H9 (cell line): ENCODE results near the gene PARPBP. TPM values are rescaled to one million over a fixed set of nuclear protein-coding genes. Genes with fewer than 3 reads are reported as not detected.

ENCODE experiments used
- DNase-seq: peaks from one replicate; pipeline ENCODE4 v3.0.0-alpha.2; 2017
- H2AFZ ChIP-seq: one replicate; pipeline ENCODE4 v1.6.1; 2013; ENCODE audit warnings: mild to moderate bottlenecking, low read length, control low read depth, moderate library complexity
- H2AK5ac ChIP-seq: 2 replicates; pipeline ENCODE4 v1.6.1; 2013; ENCODE audit warnings: low read length, control low read depth, mixed read lengths; ENCODE audit not compliant: insufficient read length
- H2BK120ac ChIP-seq: one replicate; pipeline ENCODE4 v1.6.1; 2013; ENCODE audit warnings: low read depth, mild to moderate bottlenecking, low read length, control low read depth, inconsistent platforms; ENCODE audit not compliant: poor library complexity, severe bottlenecking
- H2BK12ac ChIP-seq: 2 replicates; pipeline ENCODE4 v1.6.1; 2013; ENCODE audit warnings: low read length, control low read depth, mixed read lengths, low read depth; ENCODE audit not compliant: insufficient read length
- H2BK15ac ChIP-seq: 2 replicates; pipeline ENCODE4 v1.6.1; 2013; ENCODE audit warnings: low read depth, low read length, control low read depth
- H2BK20ac ChIP-seq: one replicate; pipeline ENCODE4 v1.6.1; 2013; ENCODE audit warnings: low read depth, mild to moderate bottlenecking, low read length, control low read depth, inconsistent platforms; ENCODE audit not compliant: poor library complexity, severe bottlenecking
- H2BK5ac ChIP-seq: 2 replicates; pipeline ENCODE4 v1.6.1; 2013; ENCODE audit warnings: low read length, control low read depth, mixed read lengths; ENCODE audit not compliant: insufficient read length
- H3K14ac ChIP-seq: 2 replicates; pipeline ENCODE4 v1.6.1; 2013; ENCODE audit warnings: low read length, control low read depth; ENCODE audit not compliant: insufficient read depth
- H3K18ac ChIP-seq: 2 replicates; pipeline ENCODE4 v1.6.1; 2013; ENCODE audit warnings: low read depth, mild to moderate bottlenecking, mixed read lengths, low read length, control low read depth; ENCODE audit not compliant: insufficient read length
- H3K23ac ChIP-seq: 2 replicates; pipeline ENCODE4 v1.6.1; 2013; ENCODE audit warnings: low read length, control low read depth, mixed read lengths, low read depth; ENCODE audit not compliant: insufficient read length
- H3K23me2 ChIP-seq: 2 replicates; pipeline ENCODE4 v1.6.1; 2013; ENCODE audit warnings: low read depth, mild to moderate bottlenecking, mixed read lengths, low read length, control low read depth; ENCODE audit not compliant: insufficient read length, poor library complexity, severe bottlenecking
- H3K27ac ChIP-seq: 2 replicates; pipeline ENCODE4 v1.5.1; 2013; ENCODE audit warnings: low read length, control low read depth, mixed read lengths, low read depth; ENCODE audit not compliant: insufficient read length
- H3K27me3 ChIP-seq: 2 replicates; pipeline ENCODE4 v1.6.1; 2013; ENCODE audit warnings: low read length, control low read depth, inconsistent platforms; ENCODE audit not compliant: insufficient read depth
- H3K4ac ChIP-seq: 2 replicates; pipeline ENCODE4 v1.6.1; 2013; ENCODE audit warnings: low read depth, mild to moderate bottlenecking, control low read depth, inconsistent platforms, low read length, moderate library complexity
- H3K4me1 ChIP-seq: 2 replicates; pipeline ENCODE4 v1.6.1; 2013; ENCODE audit warnings: low read length, control low read depth, inconsistent platforms; ENCODE audit not compliant: insufficient read depth
- H3K4me2 ChIP-seq: 2 replicates; pipeline ENCODE4 v1.6.1; 2013; ENCODE audit warnings: low read length, control low read depth, mixed read lengths; ENCODE audit not compliant: insufficient read length, insufficient read depth
- H3K56ac ChIP-seq: 2 replicates; pipeline ENCODE4 v1.6.1; 2013; ENCODE audit warnings: low read depth, mild to moderate bottlenecking, mixed read lengths, low read length, control low read depth; ENCODE audit not compliant: insufficient read length
- H3K79me1 ChIP-seq: 2 replicates; pipeline ENCODE4 v1.6.1; 2013; ENCODE audit warnings: low read depth, mild to moderate bottlenecking, moderate library complexity, low read length, control low read depth, inconsistent platforms; ENCODE audit not compliant: insufficient read depth, poor library complexity, severe bottlenecking
- H3K79me2 ChIP-seq: 2 replicates; pipeline ENCODE4 v1.6.1; 2013; ENCODE audit warnings: low read length, control low read depth, inconsistent platforms; ENCODE audit not compliant: insufficient read depth
- H3K9ac ChIP-seq: 2 replicates; pipeline ENCODE4 v1.6.1; 2013; ENCODE audit warnings: low read length, control low read depth, mixed read lengths; ENCODE audit not compliant: insufficient read length; ENCODE audit errors: extremely low read depth
- H3K9me3 ChIP-seq: one replicate; pipeline ENCODE4 v1.6.1; 2013; ENCODE audit warnings: low read depth, low read length, inconsistent platforms; ENCODE audit not compliant: control insufficient read depth
- H3T11ph ChIP-seq: one replicate; pipeline ENCODE4 v1.6.1; 2013; ENCODE audit warnings: mild to moderate bottlenecking, low read length, control low read depth, inconsistent platforms
- H4K20me1 ChIP-seq: one replicate; pipeline ENCODE4 v1.6.1; 2013; ENCODE audit not compliant: control insufficient read depth, insufficient read length, insufficient read depth
- H4K5ac ChIP-seq: 2 replicates; pipeline ENCODE4 v1.6.1; 2013; ENCODE audit warnings: low read depth, mild to moderate bottlenecking, mixed read lengths, low read length, control low read depth; ENCODE audit not compliant: insufficient read length
- H4K8ac ChIP-seq: replicated peaks from 2 replicates; pipeline ENCODE4 v1.6.1; 2013; ENCODE audit warnings: low read length, control low read depth, mixed read lengths, low read depth; ENCODE audit not compliant: insufficient read length
- H4K91ac ChIP-seq: 2 replicates; pipeline ENCODE4 v1.6.1; 2013; ENCODE audit warnings: low read depth, mild to moderate bottlenecking, moderate library complexity, mixed read lengths, low read length, control low read depth; ENCODE audit not compliant: insufficient read length
- H3K27ac Mint-ChIP-seq, 3 experiments: 2 replicates in 2 of 3; 3 replicates in 1 of 3; pipeline ENCODE4 v1.8.0; 2020 to 2021; ENCODE audit warnings: mixed read lengths in 3 of 3, mild to moderate bottlenecking in 1 of 3, moderate library complexity in 1 of 3
- H3K27me3 Mint-ChIP-seq: 2 replicates; pipeline ENCODE4 v1.8.0; 2021; ENCODE audit warnings: low read depth, mild to moderate bottlenecking, moderate library complexity, mixed read lengths
- H3K36me3 Mint-ChIP-seq, 3 experiments: 2 replicates in 2 of 3; 3 replicates in 1 of 3; pipeline ENCODE4 v1.8.0; 2020 to 2021; ENCODE audit warnings: low read depth in 3 of 3, mixed read lengths in 3 of 3; ENCODE audit not compliant: insufficient read depth in 1 of 3
- H3K4me1 Mint-ChIP-seq, 2 experiments: 2 replicates each; pipeline ENCODE4 v1.8.0; 2020; ENCODE audit warnings: mixed read lengths in 2 of 2
- H3K4me3 Mint-ChIP-seq, 2 experiments: 2 replicates in 1 of 2; 3 replicates in 1 of 2; pipeline ENCODE4 v1.8.0; 2020 to 2021; ENCODE audit warnings: mild to moderate bottlenecking in 2 of 2, mixed read lengths in 2 of 2, moderate library complexity in 1 of 2
- H3K9me3 Mint-ChIP-seq, 2 experiments: 2 replicates in 1 of 2; 3 replicates in 1 of 2; pipeline ENCODE4 v1.8.0; 2020; ENCODE audit warnings: mild to moderate bottlenecking in 2 of 2, mixed read lengths in 2 of 2, moderate library complexity in 1 of 2
- WGBS: extraction: QIAGEN DNeasy Blood & Tissue Kit; methylation state at CpG from one replicate; pipeline ENCODE4 v1.1.7; 2013; ENCODE audit warnings: missing lambda C conversion rate, low lambda C conversion rate, mixed read lengths; ENCODE audit not compliant: insufficient read length; ENCODE audit errors: extremely low coverage; 5-methylcytosine and 5-hydroxymethylcytosine counted together
- total RNA-seq: library from RNA; stranded (reverse); gene quantifications from 2 replicates; pipeline ENCODE4 v1.2.1, GENCODE V29; 2021
- TF ChIP-seq, protein P1 (sequence below): fragments of 200-600 bp; sonication (generic); conservative IDR thresholded peaks from 3 replicates; pipeline ENCODE4 v1.8.0; 2021; ENCODE audit warnings: antibody characterized with exemption, mild to moderate bottlenecking

Gene PARPBP
- total RNA-seq, 1 experiment from 2014 or later = 32.1 TPM

DNA sequence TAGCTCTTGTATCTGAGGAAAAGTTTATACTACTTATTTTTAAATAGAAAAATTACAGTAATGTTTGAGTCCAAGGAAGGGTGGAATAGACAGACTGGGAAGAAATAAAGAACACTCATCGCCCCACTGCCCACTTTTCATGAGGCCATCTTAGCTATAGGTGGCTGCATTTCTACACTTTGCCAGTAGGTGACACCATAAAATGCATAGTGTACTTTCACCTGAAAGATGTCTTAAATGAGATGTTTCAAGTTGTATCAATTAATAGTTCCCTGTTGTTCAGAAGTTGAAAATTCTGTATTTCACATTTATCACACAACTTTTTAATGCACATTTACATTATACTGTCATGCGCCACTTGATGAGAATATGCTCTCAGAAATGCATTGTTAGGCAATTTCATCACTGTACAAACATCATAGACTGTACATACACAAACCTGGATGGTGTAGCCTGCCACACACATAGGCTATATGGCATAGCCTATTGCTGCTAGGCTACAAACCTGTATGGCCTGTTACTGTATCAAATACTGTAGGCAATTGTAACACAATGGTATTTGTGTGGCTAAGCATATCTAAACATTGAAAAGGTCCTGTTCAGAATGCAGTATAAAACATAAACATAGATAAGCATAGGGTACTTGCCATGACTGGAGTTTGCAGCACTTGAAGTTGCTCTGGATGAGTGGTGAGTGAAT, 50.1 kb downstream of the PARPBP start:
- H3K27me3 Mint-ChIP-seq = no peaks in the 10 kb centered on the region; the same call in 1 of the 2 replicates
- Histone ChIP-seq H2BK120ac (no peak overlapping the region), H2AFZ (no peak overlapping the region), H3K4ac (no peak overlapping the region), H2BK20ac (no peak overlapping the region), H3K79me2 (no peaks in the 10 kb centered on the region), H4K8ac (no peak overlapping the region), H4K91ac (no peak overlapping the region), H3K79me1 (no peaks in the 10 kb centered on the region), H4K5ac (no peak overlapping the region), H3K23ac (no peak overlapping the region), H3K9ac (no peak overlapping the region), H3K23me2 (no peaks in the 10 kb centered on the region), H3K14ac (no peak overlapping the region), H3K4me2 (no peak overlapping the region), H2BK12ac (no peak overlapping the region), H2BK5ac (no peak overlapping the region), H3K4me1 (no peaks in the 10 kb centered on the region), H3K9me3 (no peaks in the 10 kb centered on the region), H3T11ph (no peak overlapping the region), H4K20me1 (no peaks in the 10 kb centered on the region), H3K27ac (no peak overlapping the region), H3K27me3 (no peaks in the 10 kb centered on the region), H3K18ac (no peak overlapping the region), H3K56ac (no peak overlapping the region), H2AK5ac (no peak overlapping the region), H2BK15ac (no peak overlapping the region)
- DNase-seq = no peak
- TF ChIP-seq, protein P1, sequence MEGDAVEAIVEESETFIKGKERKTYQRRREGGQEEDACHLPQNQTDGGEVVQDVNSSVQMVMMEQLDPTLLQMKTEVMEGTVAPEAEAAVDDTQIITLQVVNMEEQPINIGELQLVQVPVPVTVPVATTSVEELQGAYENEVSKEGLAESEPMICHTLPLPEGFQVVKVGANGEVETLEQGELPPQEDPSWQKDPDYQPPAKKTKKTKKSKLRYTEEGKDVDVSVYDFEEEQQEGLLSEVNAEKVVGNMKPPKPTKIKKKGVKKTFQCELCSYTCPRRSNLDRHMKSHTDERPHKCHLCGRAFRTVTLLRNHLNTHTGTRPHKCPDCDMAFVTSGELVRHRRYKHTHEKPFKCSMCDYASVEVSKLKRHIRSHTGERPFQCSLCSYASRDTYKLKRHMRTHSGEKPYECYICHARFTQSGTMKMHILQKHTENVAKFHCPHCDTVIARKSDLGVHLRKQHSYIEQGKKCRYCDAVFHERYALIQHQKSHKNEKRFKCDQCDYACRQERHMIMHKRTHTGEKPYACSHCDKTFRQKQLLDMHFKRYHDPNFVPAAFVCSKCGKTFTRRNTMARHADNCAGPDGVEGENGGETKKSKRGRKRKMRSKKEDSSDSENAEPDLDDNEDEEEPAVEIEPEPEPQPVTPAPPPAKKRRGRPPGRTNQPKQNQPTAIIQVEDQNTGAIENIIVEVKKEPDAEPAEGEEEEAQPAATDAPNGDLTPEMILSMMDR = peak; percentile 73
- H3K9me3 Mint-ChIP-seq = no peaks in the 10 kb centered on the region
- WGBS = no CpG with 5 or more reads among the region's 2 CpGs
- no peak overlapping the region for H3K4me3 Mint-ChIP-seq
- H3K4me1 Mint-ChIP-seq = no peaks in the 10 kb centered on the region
- H3K36me3 Mint-ChIP-seq = peaks cover 4 to 5% (median 4%) of the 10 kb centered on the region in 3 experiments; a peak in 4 of 7 replicates
- H3K27ac Mint-ChIP-seq = no peak overlapping the region
